ENCODE results near the gene USP27X.

DNA sequence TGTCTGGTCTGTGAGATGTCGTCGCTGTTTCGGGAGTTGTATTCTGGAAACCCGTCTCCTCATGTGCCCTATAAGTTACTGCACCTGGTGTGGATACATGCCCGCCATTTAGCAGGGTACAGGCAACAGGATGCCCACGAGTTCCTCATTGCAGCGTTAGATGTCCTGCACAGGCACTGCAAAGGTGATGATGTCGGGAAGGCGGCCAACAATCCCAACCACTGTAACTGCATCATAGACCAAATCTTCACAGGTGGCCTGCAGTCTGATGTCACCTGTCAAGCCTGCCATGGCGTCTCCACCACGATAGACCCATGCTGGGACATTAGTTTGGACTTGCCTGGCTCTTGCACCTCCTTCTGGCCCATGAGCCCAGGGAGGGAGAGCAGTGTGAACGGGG is 1.4 kb downstream of the USP27X start:
- TF ChIP-seq, protein P1, sequence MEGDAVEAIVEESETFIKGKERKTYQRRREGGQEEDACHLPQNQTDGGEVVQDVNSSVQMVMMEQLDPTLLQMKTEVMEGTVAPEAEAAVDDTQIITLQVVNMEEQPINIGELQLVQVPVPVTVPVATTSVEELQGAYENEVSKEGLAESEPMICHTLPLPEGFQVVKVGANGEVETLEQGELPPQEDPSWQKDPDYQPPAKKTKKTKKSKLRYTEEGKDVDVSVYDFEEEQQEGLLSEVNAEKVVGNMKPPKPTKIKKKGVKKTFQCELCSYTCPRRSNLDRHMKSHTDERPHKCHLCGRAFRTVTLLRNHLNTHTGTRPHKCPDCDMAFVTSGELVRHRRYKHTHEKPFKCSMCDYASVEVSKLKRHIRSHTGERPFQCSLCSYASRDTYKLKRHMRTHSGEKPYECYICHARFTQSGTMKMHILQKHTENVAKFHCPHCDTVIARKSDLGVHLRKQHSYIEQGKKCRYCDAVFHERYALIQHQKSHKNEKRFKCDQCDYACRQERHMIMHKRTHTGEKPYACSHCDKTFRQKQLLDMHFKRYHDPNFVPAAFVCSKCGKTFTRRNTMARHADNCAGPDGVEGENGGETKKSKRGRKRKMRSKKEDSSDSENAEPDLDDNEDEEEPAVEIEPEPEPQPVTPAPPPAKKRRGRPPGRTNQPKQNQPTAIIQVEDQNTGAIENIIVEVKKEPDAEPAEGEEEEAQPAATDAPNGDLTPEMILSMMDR (conservative IDR thresholded peaks at IDR 0.05; ENCODE audit: low read length), result no peak
- TF ChIP-seq EZH2phosphoT487 (IDR thresholded peaks at IDR 0.05; ENCODE audit: borderline replicate concordance), result no peak
